EL (cell line): ENCODE results near the gene EXOC4.

Experiments
- DNase-seq: peaks from one replicate; pipeline ENCODE4 v3.0.0-alpha.2; 2016

EXOC4 gene

GRCh38 chr7:133724694-133725093 is 471.8 kb downstream of the EXOC4 start:
- DNase-seq: no peak

GRCh38 chr7:133727476-133728214 is 474.8 kb downstream of the EXOC4 start:
- no peak for DNase-seq

GRCh38 chr7:133730360-133730759 is 477.5 kb downstream of the EXOC4 start:
- no peak for DNase-seq

- DNase-seq: no peak
Measured at GRCh38 chr7:133733401-133733800, 480.5 kb downstream of the EXOC4 start.

- DNase-seq: peak; percentile 18
Measured at GRCh38 chr7:133735222-133735621, 482.3 kb downstream of the EXOC4 start.

GRCh38 chr7:133739817-133740216 is 486.9 kb downstream of the EXOC4 start:
- no peak for DNase-seq

- DNase-seq: no peak
Measured at GRCh38 chr7:133741078-133741477, 488.2 kb downstream of the EXOC4 start.

GRCh38 chr7:133741703-133742102 is 488.8 kb downstream of the EXOC4 start:
- DNase-seq: no peak

GRCh38 chr7:133742709-133743538 is 490.0 kb downstream of the EXOC4 start:
- DNase-seq: peak; percentile 22

GRCh38 chr7:133744451-133744850 is 491.6 kb downstream of the EXOC4 start:
- no peak for DNase-seq

- no peak for DNase-seq
Measured at GRCh38 chr7:133746305-133746704, 493.4 kb downstream of the EXOC4 start.

- DNase-seq: no peak
Measured at GRCh38 chr7:133746847-133747246, 494.0 kb downstream of the EXOC4 start.

GRCh38 chr7:133748443-133749407 is 495.8 kb downstream of the EXOC4 start:
- DNase-seq: no peak

GRCh38 chr7:133750287-133750686 is 497.4 kb downstream of the EXOC4 start:
- no peak for DNase-seq

- DNase-seq: no peak
Measured at GRCh38 chr7:133751079-133751478, 498.2 kb downstream of the EXOC4 start.

GRCh38 chr7:133753513-133753912 is 500.6 kb downstream of the EXOC4 start:
- no peak for DNase-seq

GRCh38 chr7:133754708-133755107 is 501.8 kb downstream of the EXOC4 start:
- no peak for DNase-seq

GRCh38 chr7:133755901-133756300 is 503.0 kb downstream of the EXOC4 start:
- DNase-seq: no peak

- DNase-seq: no peak
Measured at GRCh38 chr7:133761443-133761842, 508.6 kb downstream of the EXOC4 start.

- DNase-seq: no peak
Measured at GRCh38 chr7:133763076-133763640, 510.3 kb downstream of the EXOC4 start.

- DNase-seq: no peak
Measured at GRCh38 chr7:133769668-133770067, 516.8 kb downstream of the EXOC4 start.

GRCh38 chr7:133770863-133771492 is 518.1 kb downstream of the EXOC4 start:
- peak; percentile 32 for DNase-seq
